Renal pelvis (tissue), 4 donors: ENCODE data around the gene COMMD4. TPM values are rescaled to one million over a fixed set of nuclear protein-coding genes. Genes with fewer than 3 reads are reported as not detected.
A peak's percentile ranks its signal among the peaks of the same experiment; 100 is the strongest.
"Not testable (repeated sequence)": the region's sequence is repeated elsewhere in the genome, so short reads cannot be mapped to it uniquely, and the experiment has no call there.

Experiments used
- DNase-seq: peaks from one replicate; pipeline ENCODE4 v3.0.0-alpha.2; 2013
- polyA plus RNA-seq, 3 donors: library from polyadenylated mRNA; unstranded; fragments of 120-200 nt; gene quantifications; one replicate each; pipeline ENCODE4 v1.2.1, GENCODE V29; 2013; ENCODE audit not compliant: insufficient read length in 3 of 3

Gene COMMD4
- polyA plus RNA-seq, 3 donors: 94.1 to 112 (median 106) TPM

GRCh38 chr15:75327491-75327890 is 8.4 kb upstream of the COMMD4 start:
- DNase-seq: no peak

DNA sequence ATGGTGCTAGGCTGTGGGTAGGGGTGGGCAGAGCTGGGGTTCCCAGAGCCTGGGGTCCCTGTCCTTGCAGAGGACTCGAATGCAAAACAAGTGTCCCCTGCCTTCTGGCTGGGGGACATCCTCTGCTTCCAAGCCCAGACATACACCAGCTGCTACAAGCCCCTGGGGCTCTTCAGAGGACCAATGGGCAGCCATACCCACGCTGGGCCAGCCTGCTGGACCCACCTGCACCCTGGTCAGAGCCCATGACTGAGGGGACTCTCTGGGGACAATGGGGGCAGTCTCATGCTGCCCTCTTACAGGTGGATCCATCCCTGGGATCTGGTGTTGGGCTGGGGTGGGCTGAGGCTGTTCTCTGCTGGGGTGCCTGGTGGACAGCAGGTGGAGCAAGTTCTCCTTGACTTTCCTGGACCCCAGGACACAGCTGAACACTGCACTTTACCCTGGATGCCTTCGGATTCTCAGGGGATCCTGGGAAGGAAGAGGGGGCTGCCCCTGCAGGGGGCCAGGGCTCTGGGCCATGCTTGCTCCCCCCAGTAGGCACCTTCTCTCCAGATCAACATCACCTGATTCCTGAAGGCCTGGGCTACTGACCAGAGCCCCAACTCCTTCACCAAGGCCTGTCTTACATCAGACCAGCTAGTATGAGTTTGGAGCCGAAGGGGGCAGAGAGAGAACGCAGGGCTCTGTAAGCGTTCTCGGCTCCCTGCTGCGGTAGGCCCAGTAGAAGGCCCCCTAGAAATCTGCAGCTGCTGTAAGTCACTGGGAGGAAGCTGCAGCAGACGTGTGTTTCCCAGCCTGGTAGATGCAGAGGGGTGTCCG is 7.2 kb upstream of the COMMD4 start:
- no peak for DNase-seq

DNA sequence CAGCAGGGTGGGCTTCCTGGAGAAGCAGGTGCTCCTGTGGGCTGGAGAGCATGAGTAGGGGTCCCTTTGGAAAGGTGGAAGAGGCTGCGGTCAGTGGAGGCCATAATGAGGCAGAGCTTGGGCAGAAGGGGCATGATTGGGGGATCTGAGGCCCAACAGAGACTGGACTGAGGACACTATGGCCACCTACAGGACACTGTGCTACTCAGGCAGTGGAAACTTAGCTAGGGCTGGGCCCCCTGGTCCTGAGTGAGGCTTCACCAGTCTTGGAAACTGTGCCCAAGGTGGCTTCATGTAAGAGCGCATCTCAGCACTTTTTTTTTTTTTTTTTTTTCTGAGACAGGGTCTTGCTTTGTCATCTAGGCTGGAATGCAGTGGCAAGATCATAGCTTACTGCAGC is 6.3 kb upstream of the COMMD4 start:
- no peak for DNase-seq

GRCh38 chr15:75332093-75332492 is 3.8 kb upstream of the COMMD4 start:
- DNase-seq: not testable (repeated sequence)

DNA sequence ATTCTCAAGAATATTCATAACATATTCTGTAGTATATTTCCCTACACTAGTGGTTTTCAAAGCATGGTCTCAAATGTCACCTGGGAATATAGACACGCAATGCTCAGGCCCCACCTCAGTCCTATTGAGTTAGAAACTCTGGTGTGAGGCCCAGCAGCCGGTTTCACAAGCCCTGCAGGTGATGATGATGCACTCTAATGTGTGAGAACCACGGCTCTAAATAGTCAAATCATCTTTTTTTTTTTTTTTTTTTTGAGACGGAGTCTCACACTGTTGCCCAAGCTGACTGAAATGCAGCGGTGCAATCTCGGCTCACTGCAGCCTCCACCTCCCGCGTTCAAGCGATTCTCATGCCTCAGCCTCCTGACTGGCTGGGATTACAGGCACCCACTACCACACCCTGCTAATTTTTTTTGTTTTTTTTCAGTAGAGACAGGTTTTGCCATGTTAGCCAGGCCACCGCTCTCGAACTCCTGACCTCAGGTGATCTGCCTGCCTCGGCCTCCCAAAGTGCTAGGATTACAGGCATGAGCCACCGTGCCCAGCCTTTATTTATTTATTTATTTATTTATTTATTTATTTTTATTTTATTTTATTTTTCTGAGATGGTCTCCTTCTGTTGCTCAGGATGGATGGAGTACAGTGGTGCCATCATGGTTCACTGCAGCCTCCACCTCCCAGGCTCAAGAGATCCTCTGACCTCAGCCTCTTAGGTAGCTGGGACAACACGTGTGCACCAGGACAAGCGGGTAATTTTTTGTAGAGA is 2.0 kb upstream of the COMMD4 start:
- DNase-seq: not testable (repeated sequence)

GRCh38 chr15:75335313-75335704 is 554 bp upstream of the COMMD4 start:
- no peak for DNase-seq

DNA sequence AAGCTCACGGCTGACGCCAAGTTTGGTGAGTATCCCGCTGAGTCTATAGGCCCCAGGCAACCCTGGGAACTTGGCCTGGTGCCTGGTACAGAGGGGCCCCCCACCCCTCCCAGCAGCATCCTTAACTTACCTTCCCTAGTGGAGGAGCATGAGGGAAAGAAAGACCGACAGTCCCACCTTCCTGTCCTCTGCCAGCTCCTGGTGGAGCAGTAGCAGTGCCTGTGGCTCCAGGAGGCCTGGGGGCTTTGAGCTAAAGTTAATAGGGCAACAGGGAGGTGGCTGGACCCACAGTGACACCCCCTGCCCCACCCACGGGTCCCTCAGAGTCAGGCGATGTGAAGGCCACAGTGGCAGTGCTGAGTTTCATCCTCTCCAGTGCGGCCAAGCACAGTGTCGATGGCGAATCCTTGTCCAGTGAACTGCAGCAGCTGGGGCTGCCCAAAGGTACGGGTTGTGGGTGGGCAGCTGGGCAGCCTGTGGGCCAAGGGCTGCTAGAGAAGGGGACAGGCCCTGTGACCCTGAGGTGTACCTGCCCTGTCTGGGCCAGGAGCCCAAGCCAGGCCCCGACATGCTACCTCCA is 2.9 kb downstream of the COMMD4 start:
- DNase-seq: no peak

- no peak for DNase-seq
Measured at GRCh38 chr15:75339531-75340240, 3.8 kb downstream of the COMMD4 start.

DNA sequence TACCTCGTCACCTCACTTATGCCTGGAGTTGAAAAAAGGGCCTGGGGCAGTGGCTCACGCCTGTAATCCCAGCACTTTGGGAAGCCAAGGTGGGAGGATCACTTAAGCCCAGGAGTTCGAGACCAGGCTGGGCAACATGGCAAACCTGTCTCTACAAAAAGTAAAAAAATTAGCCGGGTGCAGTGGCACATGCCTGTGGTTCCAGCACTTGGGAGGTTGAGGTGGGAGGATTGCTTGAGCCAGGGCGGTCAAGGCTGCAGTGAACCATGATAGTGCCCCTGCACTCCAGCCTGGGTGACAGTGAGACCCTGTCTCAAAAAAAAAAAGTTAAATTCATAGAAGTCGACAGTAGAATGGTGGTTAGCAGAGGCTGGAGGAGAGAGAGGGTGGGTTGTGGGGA is 6.4 kb downstream of the COMMD4 start:
- DNase-seq: no peak

DNA sequence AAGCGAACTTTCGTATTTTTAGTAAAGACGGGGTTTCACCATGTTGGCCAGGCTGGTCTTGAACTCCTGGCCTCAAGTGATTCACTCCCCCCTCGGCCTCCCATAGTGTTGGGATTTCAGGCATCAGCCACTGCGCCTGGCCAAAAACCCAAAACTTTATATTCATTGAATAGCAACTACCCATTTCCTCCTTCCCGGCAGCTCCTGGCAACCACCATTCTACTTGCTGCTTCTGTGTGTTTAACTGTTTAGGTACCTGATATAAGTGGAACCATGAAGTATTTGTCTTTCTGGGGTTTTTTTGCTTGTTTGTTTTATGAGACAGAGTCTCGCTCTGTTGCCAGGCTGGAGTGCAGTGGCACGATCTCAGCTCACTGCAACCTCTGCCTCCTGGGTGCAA is 8.1 kb downstream of the COMMD4 start:
- DNase-seq: not testable (repeated sequence)

DNA sequence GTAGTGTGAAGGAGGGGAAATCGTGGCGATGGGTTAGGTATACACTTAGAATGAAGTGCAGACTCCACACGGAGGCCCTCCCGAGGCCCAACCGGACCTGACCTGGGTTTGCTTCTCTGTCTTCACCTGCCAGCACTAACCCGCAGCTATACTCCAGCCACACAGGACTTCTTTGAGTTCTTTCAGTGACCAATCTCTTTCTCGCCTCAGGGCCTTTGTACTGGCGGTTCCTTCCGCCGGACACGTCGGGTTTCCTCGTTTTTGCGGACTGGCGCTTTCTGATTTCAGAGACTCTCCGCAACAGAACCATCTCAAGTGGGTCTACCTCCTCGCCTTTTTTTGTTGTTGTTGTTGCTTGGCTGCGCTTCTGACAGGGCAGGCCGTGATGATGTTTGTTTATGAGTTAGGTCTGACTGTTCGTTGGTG is 10.9 kb downstream of the COMMD4 start, which contains the start of gene NEIL1:
TSS of gene NEIL1 (plus strand) at position 244 of the 426 bp plus-strand sequence. CDS start 1,867 bp downstream, outside the sequence.
- DNase-seq: no peak

GRCh38 chr15:75347222-75348033 is 11.6 kb downstream of the COMMD4 start:
- DNase-seq: peak; percentile 35

- no peak for DNase-seq
Measured at GRCh38 chr15:75348034-75348561, 12.2 kb downstream of the COMMD4 start.

DNA sequence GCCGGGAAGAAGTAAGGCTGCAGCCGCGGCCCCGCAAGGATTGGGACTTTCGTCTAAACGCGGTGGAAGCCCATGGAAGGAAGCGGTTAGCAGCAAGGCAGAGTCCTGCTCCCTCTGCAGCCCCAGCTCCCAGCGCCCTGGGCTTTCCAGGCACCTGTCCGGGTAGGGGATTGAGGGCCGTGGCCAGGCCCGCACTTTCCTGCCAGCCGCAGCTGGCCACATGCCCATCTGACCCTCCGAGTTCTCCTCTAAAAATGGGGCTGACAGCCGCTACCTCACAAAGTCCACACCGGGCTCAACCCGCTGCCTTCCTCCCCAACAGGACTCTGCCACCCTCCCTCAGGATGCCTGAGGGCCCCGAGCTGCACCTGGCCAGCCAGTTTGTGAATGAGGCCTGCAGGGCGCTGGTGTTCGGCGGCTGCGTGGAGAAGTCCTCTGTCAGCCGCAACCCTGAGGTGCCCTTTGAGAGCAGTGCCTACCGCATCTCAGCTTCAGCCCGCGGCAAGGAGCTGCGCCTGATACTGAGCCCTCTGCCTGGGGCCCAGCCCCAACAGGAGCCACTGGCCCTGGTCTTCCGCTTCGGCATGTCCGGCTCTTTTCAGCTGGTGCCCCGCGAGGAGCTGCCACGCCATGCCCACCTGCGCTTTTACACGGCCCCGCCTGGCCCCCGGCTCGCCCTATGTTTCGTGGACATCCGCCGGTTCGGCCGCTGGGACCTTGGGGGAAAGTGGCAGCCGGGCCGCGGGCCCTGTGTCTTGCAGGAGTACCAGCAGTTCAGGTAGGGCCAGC is 12.9 kb downstream of the COMMD4 start:
- DNase-seq: no peak

DNA sequence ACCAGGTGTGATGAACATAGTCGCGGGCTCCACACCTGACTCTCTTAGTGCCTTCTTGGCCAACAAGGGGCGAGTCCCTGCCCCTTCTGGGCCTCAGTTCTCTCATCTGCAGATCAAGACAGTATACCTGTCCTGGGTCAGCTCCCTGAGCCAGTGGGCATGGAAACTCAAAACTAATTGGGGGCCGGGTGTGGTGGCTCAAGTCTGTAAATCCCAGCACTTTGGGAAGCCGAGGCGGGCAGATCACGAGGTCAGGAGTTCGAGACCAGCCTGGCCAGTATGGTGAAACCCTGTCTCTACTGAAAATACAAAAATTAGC is 13.4 kb downstream of the COMMD4 start:
- DNase-seq: not testable (repeated sequence)

DNA sequence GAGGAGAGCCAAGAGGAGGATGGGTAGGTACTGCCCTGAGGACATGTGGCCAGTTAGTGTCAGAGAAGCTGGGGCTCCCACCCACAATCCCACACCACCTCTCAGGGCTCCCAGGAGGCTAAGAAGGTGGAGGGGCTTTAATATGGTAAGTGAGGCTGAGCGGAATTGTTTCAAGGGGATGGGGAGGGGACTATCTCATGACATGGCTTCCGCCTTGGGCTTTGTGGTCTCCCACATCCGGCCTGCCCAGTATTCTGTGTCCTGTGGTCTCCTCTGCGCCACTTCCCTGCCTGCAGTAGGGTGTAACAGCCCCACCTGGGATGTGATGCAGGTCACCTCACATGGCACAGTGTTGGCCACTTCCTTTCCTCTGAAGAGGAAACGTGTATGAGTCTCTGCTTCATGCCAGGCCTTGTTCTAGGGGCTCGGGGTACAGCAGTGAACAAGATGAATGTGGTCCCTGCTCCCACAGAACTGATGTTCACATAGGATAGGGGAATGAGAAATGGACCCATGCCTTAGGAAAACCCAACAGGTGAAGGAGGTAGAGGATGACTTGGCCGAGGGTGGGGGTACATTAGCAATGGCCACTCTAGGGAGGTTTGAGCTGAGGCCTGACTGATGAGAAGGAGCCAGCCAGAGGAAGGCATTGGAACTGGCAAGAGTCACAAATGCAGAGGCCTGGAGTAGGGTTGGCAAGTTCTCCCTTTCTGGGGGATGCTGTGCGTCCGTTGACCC is 14.2 kb downstream of the COMMD4 start:
- DNase-seq: no peak

DNA sequence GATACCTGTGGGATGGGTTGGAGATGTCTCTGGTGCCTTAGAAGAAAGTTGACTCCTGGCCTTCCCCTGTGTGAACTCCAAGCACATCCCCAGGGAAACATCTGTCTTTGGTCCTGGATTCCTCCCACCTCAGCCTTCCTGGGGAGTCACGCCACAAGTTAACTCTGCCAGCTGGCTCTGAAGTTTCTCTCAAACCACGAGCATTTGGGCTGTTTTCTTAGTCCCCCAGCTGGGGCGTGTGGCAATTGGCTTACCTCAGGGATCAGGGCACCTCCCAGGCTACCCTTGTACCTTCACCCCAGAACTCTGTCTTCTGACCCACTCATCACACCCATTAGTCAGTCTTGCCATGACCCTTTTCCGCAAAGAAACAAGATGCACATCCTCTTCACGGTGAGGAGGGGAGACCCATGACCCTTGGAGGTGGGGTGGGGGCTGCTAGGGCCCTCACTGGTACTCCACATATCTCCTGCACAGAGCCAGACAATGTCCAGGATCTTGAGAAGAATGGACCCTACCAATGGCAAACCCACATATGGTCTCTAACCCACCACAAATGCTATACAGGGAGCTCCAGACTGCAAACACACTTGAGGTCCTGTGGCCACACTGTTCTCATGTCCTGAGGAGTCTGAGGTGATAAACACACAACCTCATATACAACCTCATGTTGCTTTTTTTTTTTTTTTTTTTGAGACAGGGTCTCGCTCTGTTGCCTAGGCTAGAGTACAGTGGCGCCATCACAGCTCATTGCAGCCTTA is 14.9 kb downstream of the COMMD4 start:
- DNase-seq: no peak
